GM21528 (cell line): ENCODE data around the gene PPEF1.
A peak's percentile ranks its signal among the peaks of the same experiment; 100 is the strongest.
"Not testable (repeated sequence)": the region's sequence is repeated elsewhere in the genome, so short reads cannot be mapped to it uniquely, and the experiment has no call there.

Experiments
- ATAC-seq: cut with Tn5 transposase; IDR thresholded peaks from one replicate; pipeline ENCODE4 v1.9.1; 2021; ENCODE audit warnings: mild to moderate bottlenecking, moderate library complexity; ENCODE audit not compliant: unreplicated experiment, low FRiP score

The PPEF1 gene

DNA sequence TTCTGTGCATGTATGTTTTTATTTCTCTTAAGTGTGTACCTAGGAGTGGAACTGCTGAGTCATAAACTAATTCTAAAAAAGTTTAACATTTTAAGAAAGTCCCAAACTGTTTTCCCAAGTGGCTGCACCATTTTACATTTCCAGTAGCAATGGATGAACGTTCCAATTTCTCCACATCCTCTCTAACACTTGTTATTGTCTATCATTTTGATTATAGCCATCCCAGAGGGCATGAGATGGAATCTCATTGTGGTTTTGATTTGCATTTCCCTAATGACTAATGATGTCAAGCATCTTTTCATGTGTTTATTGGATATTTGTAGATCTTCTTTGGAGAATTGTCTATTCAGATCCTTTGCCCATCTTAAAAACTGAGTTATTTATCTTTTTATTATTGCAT is 82.5 kb downstream of the PPEF1 start:
- no peak for ATAC-seq

DNA sequence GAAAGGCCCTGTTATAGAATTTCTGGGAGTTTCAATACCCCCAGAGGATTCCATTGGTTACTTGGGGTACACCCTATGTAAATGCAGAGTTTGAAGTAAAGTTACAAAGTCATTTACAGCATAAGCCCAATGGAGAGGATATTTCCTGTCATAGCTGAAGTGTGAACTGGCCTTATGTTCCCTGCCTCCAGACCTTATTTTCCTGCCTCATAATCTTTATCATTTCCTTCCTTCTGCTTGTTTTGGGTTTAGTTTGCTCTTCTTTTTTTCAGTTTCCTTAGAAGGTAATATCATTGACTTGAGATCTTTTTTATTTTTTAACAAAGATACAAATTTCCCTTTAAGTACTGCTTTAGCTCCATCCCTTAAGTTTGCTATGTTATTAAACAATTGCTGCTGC is 85.4 kb downstream of the PPEF1 start:
- ATAC-seq, result no peak

DNA sequence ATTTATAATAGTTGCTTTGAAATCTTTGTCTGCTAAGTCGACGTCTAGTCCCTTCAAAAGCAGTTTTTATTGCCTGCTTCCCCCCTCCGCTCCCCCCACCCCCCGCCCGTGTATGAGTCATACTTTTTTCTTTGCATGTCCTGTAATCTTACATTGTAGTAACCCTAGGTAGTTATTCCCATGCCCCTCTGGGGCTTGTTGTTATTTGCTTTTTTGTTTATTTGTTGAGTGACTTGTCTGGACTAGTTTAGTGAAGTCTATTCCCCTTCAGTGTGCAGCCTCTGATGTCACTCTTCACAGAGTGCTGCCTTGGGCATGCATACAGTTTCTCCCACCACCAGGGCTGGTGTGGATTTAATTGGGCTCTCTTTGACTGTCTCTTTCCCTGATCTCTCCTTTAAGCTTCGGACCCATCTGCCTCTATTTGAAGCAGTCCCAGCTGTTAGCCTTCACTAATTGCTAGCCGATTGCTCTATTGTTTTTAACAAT is 86.2 kb downstream of the PPEF1 start:
- ATAC-seq, result no peak

DNA sequence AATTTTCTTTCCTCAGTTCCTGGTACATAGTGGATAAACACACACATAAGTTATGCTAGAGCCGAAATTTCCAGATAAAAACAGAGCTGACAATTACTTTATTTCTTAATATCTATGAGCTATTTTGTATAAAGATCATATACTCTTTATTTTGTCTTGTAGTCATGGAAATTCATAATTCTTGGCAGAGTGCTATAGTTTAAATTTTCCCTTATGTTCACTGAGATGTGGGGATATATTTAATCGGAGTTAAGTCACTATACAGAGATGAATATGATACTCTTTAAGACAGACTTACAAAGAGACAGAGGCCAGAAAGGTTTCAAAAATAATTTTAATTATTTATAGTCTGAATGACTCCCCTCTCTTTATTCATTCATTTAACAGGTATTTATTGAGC is 89.7 kb downstream of the PPEF1 start:
- no peak for ATAC-seq

DNA sequence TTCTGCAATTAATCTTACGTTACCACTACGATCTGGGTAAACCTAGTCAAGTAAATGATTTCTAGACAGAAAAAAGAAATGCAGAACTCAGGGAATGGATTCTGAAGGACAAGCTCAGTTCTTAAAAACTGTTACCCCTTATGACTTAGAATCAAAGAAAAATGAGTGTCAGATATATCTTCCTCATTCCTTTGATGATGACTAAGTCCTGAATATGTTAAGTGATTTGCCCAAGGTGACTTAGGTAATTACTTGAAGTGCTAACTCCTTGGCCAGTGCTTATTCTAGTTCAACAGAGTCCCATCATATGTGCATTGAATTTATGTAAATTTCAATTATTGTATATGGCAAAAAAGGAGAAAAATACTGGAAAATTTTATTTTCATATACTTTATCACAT is 92.5 kb downstream of the PPEF1 start:
- ATAC-seq, result no peak

DNA sequence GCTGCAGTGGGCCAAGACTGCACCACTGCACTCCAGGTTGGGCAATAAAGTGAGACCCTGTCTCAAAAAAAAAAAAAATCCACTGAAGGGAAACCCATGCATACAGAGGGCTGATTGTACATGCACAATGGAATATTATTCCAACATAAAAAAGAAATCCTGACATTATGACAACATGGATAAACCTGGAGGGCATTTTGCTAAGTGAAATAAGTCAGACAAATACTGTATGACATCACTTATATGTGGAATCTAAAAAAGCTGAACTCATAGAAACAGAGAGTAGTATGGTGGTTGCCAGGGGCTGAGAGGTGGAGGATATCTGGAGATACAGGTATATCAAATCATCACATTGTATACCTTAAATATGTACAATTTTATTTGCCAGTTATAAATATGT is 102.2 kb downstream of the PPEF1 start:
- no peak for ATAC-seq

DNA sequence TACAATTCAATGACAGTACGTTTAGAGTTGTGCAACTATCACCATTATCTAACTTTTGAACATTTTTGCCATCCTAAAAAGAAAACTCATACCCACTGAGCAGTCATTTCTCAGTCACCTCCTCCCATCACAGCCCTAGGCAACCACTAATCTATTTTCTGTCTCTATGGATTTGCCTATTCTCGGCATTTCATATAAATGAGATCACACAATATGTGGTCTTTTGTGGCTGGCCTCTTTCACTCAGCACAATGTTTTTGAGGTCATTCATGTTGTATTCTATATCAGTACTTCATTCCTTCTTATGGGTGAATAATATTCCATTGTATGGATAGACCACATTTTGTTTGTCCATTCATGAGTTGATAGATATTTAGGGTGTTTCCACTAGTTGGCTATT is 103.0 kb downstream of the PPEF1 start:
- no peak for ATAC-seq

DNA sequence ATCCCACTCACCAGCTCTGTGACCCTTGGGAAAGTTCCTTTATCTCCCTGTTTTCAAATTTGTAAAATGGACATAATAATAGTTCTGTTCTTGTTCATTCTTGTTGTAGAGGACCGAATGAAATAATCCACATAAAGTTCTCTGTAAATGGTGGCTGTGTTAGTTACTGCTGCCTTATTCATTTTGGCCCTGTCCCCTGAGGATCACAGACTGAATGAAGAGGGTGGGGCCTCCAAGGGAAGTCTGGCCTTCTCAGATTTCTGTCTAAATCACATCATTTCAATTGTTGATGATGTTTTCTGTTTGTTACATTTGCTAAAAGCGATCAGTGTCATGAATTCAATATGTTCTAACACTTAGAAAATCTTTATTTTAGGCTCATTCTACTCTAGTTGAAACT is 117.9 kb downstream of the PPEF1 start:
- ATAC-seq, result no peak

DNA sequence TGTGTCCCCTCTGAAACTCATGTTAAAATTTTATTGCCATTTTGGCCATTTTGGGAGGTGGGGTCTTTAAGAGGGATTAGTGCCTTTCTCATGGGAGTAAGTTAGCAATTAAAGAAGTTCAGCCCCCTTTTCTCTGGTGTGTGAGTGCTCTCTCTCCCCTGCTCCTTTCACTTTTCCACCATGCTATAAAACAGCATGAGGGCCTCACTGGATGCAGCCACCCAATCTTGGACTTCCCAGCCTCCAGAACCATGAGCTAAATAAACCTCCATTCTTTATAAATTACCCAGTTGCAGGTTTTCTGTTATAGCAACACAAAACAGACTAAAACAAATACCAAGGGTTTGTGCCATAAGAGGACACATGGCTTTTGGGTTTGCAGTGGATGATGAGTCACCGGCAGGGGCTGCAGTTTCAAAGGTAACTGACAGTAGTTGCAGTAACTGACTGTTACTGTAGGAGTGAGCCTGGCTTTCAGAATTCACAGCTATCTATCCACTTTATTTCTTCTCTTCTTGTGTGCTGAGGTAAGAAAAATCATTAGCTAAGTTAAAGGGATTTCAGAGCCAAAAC is 121.5 kb downstream of the PPEF1 start:
- ATAC-seq, result no peak

DNA sequence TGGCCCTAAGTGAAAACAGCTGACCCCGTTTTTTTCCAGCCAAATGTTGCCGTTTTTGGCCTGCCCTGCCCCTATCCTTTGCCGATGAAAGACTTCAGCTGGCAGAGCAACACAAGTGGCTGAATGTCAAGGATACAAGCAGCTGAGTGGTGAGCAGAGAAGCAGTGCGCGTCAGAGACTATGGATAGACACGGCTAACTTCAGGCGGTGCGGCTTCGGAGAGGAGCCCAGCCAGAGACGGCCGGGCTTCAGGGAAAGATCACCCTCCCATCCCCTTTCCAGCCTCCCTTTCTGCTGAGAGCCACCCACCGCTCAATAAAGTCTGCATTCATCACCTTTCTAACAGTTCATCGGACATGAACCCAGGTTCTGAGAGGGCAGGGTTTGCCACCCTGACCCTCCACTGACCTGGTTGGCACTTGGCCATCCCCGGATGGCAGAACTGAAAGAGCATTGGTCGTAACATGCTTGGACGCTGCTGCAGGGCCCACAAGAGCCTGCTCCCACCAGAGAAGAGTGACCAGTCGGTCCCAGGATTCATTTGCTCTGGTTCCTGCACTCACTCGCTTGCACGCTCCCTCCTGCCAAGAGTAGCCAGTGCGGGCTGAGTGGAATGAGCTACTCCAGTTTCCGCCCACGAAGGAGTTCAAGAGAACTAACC is 125.8 kb downstream of the PPEF1 start:
- no peak for ATAC-seq

DNA sequence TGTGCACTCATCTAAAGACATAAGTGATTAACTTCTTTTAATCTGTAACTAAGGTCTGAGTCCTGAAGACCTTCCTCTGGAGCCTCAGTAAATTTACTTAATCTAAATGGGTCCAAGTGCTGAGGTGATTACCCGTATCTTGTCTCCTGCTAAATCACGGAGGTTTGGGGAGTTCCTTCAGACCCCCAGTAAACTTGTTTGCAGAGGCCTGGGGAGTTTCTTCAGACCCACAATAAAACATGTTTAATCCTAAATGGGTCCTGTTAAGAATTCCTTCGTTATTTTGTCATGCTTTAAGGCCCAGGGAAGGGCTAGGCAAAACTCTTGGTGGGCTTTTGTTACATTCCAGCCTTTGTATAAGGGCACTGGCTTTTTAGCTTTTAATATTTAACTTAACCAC is 140.5 kb downstream of the PPEF1 start:
- not testable (repeated sequence) for ATAC-seq

DNA sequence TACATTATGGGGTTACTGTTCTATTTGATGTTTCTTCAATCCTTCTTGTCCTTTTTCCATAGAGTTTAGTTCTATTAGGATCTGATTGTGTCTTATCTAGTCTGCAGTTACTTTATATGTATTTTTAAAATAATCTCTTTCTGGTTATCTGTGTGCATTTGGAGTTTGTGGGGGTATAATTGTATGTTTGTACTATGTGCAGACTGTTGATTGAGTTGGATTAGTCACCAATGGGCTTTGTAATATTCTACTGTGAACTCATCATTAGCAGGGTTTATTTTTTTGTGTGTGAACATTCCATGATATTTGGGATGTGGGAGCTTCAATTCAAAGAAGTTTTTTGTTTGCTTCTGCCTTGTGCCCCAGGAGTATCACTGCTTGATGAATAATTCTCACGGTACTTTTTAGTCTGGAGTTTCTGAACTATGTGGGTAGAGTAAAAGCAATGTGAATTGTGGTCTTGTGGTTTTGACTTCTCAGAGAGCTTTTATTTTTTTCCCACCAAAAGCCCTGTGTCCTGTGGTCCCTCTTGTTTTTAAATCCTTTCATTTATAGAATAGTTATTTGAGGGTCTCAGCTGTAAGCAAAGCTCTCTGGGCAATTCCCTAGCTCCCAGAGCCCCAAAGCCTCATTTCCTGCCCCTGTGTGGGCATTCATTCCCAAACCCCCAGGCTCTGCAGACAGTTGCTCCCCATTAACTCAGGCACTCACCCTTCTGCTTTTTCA is 148.6 kb downstream of the PPEF1 start:
- peak; percentile 93 for ATAC-seq

DNA sequence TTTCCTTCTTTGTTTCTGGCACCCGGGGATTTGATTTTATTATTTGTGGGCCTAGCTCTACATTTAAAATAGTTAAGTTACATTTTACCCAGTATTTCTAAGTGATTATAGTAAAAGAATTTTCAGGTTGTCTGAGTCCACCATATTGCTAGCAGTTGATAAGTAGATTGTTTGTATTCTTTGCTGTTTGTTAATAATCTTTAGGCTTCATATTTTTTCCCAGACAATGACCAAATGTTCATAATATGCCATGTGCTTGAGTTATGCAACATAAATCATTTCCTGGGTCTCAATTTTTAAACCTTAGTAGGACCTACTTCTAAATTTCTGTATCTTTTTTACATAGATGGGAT is 149.2 kb downstream of the PPEF1 start:
- ATAC-seq, result no peak

DNA sequence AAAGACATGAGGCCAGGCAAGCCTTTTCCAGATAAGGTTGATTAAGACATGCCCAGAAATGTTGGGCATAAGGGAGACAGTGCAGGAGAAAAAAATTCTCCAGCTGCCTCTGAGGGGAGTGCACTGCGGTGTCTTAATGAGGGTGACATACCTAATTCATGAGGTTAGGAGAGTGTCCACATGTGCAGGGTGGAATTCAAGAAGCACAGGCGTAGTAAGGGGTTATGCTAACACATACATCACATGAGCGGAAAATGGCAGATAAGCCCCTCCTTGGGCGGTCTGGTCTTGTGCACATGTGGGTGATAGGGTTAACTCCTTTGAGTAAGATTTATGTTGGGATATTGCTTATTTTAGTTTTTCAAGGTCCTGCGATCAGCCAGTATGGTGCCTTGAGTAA is 154.1 kb downstream of the PPEF1 start:
- ATAC-seq, result no peak

DNA sequence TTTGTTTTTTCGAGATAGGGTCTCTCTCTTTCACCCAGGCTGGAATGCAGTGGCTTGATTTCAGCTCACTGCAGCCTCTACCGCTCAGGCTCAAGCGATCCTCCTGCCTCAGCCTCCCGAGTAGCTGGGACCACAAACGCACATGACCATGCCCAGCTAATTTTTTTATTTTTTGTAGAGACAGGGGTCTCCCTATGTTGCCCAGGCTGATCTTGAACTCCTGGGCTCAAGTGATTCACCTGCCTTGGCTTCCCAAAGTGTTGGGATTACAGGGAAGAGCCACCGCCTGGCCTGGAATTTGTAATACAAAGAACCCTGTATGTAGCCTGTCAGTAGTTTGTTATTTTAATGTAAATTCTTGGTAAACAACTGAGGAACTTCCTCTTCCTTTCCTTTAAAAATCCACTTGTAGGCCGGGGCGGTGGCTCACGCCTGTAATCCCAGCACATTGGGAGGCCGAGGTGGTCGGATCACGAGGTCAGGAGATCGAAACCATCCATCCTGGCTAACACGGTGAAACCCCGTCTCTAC is 157.0 kb downstream of the PPEF1 start:
- no peak for ATAC-seq

DNA sequence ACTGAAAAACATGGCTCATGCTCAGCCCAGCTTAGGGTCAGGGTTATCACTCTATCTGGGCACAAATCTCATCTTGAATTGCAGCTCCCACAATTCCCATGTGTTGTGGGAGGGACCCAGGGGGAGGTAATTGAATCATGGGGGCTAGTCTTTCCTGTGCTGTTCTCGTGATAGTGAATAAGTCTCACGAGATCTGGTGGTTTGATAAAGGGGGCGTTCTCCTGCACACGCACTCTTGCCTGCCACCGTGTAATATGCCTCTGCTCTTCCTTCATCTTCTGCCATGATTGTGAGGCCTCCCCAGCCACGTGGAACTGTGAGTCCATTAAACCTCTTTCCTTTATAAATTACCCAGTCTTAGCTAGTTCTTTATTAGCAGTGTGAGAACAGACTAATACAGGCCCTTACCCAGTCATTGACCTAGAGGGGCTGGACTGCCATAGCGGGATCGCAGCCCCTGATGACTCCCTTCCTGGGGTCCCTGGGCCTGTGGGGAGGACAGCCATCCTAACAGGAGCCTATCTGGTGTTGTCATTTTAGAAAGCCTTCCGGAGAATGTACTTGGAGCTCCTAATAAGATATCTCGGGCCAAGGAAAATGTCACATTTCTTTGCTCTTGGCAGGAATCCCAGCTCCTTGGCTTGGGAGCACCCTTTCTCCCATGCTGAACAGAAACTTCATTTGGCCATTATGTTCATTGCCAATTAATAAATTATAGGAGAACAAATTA is 163.9 kb downstream of the PPEF1 start:
- ATAC-seq, result no peak

DNA sequence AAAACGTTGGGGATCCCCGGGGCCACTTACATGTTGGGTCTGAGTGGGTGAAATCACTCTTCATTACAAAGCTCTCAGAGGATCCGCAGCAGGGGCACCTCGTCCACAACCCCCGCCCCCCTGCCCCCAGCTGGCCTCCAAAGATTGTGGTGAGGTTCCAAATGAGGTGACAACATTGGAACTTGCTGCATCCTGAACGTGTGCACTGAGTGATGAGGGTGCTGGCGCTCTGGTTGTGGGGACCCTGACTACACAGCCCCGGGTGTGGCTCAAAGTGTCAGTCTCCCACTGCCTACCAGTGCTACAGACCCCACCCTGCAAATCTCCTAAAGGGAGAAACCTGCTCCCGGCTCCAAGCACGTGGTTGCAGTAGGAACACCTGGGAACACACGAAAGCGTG is 164.5 kb downstream of the PPEF1 start:
- no peak for ATAC-seq

DNA sequence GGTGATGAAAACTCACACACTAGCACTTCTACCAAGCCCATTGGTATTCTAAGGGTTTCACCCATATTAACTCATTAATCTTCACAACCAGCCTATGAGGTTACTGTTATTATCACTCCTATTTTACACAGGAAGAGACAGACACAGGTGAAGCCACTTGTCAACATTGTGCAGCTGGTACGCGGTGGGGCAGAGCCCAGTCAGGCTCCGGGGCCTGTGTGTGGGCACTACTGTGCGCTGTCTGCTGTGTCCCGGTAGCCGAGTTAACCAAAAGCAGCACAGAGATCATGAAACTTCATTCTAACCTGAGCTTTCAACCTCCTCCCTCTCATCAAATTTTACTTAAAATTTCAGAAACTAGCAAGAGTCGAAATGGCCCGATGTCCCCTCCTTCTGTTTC is 165.2 kb downstream of the PPEF1 start:
- ATAC-seq, result no peak

DNA sequence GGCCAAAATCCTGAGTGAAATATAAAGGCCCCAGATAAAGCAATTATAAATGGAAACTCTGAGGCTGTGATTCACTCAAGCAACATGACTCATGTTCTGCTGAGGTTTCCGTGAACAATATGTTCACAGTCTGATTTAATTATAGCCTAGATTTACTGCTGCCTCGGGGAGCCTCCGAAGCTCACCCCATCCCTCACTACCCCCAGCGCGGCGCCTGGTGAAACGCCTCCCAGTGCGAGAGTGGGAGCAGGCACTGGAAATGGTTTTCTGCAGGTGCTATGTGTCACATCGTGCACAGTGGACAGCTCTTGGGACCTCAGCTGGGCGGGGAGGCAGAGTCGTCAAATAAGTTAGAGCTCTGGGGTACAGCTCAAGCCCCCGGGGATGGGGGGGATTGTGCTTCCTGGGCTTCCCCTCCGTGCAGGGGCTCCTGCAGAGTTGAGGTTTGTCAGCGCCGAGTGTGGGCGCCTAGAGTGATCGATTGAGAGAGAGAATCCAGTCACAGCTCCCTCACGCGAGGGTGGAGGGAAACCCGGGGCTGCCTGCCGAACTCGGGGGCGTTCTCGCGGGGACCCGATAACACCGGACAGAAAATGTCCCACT is 165.8 kb downstream of the PPEF1 start:
- ATAC-seq, result no peak

DNA sequence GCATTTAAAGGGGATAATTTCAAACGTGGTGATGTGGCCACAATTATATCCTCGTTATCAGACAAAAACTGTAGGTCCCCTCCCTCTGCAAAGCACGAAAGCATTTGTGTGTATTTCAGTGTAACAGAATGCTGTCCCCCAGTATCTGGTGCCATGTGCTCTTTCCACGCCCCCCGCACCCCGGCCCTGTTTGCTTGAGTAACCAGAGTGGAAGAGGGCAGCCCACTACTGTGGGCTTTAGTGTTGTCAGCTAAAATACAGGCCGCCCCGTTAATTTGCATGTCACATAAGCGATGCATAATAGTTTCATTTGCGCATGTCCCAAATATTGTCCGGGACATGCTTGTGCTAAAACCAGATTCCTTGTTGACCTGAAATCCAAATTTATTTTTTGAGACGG is 166.4 kb downstream of the PPEF1 start:
- ATAC-seq, result no peak
